Breast epithelium (tissue), 4 donors: Measurements from ENCODE around the gene GNB1L. TPM values are rescaled to one million over a fixed set of nuclear protein-coding genes. Genes with fewer than 3 reads are reported as not detected.

Experiments used
- DNase-seq, 2 donors: peaks; one replicate each; pipeline ENCODE4 v3.0.0-alpha.2; 2019; ENCODE audit warnings: low spot score in 2 of 2
- H3K27ac ChIP-seq, 2 donors: fragments of 200-600 bp; sonication (generic) in 1 of 2; one replicate each; pipeline ENCODE4 v1.5.1; 2016 to 2019; ENCODE audit warnings: mild to moderate bottlenecking in 1 of 2
- H3K27me3 ChIP-seq, 2 donors: fragments of 200-600 bp; sonication (generic) in 1 of 2; one replicate each; pipeline versions ENCODE4 v1.5.1 to v1.6.0; 2017 to 2019; ENCODE audit warnings: control low read depth in 1 of 2, mild to moderate bottlenecking in 1 of 2
- H3K36me3 ChIP-seq: fragments of 200-600 bp; one replicate; pipeline ENCODE4 v1.5.1; 2019
- H3K4me1 ChIP-seq, 2 donors: fragments of 200-600 bp; sonication (generic); one replicate each; pipeline ENCODE4 v1.5.1; 2016 to 2019; ENCODE audit warnings: control low read depth in 1 of 2
- H3K4me3 ChIP-seq, 3 donors: fragments of 200-600 bp; sonication (generic); 1 replicate in 2 of 3; 2 replicates in 1 of 3; pipeline ENCODE4 v1.5.1; 2016 to 2019; ENCODE audit warnings: mild to moderate bottlenecking in 3 of 3, moderate library complexity in 2 of 3
- H3K9me3 ChIP-seq, 2 donors: fragments of 200-600 bp; sonication (generic) in 1 of 2; one replicate each; pipeline ENCODE4 v1.5.1; 2016 to 2019; ENCODE audit warnings: control low read depth in 1 of 2
- CTCF ChIP-seq, 3 donors: fragments of 450-650 bp; IDR thresholded peaks; one replicate each; pipeline ENCODE4 v1.5.1; 2016 to 2017; ENCODE audit warnings: antibody characterized with exemption in 3 of 3, mild to moderate bottlenecking in 3 of 3, moderate library complexity in 3 of 3
- POLR2A ChIP-seq: fragments of 450-650 bp; IDR thresholded peaks from one replicate; pipeline ENCODE4 v1.6.1; 2016; ENCODE audit warnings: antibody characterized with exemption, mild to moderate bottlenecking, moderate library complexity
- POLR2AphosphoS5 ChIP-seq, 3 donors: sonication (generic); formaldehyde crosslinking; IDR thresholded peaks; one replicate each; pipeline ENCODE4 v1.6.1; 2017; ENCODE audit warnings: antibody characterized with exemption in 3 of 3
- intact Hi-C: fragments of 100-400 bp; cut with DNase I; formaldehyde crosslinking; loops from one replicate; pipeline ENCODE4 v1.15.1; 2023; ENCODE audit warnings: low total_unique reads
- total RNA-seq, 3 donors: library from RNA; depleted of rRNA; stranded (reverse); fragments of >200 nt; gene quantifications; one replicate each; pipeline ENCODE4 v1.1.0, GENCODE V29; 2016

Gene GNB1L
- total RNA-seq, 3 donors from 2014 or later, result 5.6 to 8.2 (median 6.3) TPM

- Histone ChIP-seq H3K27me3 (no peaks in the 10 kb centered on the region), H3K9me3 (no peaks in the 10 kb centered on the region), H3K4me3 (no peak overlapping the region), H3K36me3 (no peaks in the 10 kb centered on the region), H3K27ac (no peak overlapping the region), H3K4me1 (no peaks in the 10 kb centered on the region)
- peak in 1 of 2 donors; percentile 36 for DNase-seq
- intact Hi-C loops, result no loop called here
- TF ChIP-seq CTCF (IDR thresholded peaks at IDR 0.05) (no peak), POLR2AphosphoS5 (IDR thresholded peaks at IDR 0.05) (no peak), POLR2A (no peak)
Observed at GRCh38 chr22:19871845-19872778, 17.4 kb upstream of the GNB1L start.

- peak in 1 of 2 donors; percentile 37 for DNase-seq
- Histone ChIP-seq H3K27ac (no peak overlapping the region), H3K27me3 (no peaks in the 10 kb centered on the region), H3K9me3 (no peaks in the 10 kb centered on the region), H3K36me3 (no peaks in the 10 kb centered on the region), H3K4me3 (no peak overlapping the region), H3K4me1 (no peaks in the 10 kb centered on the region)
- intact Hi-C loops, result no loop called here
- TF ChIP-seq POLR2A (no peak), CTCF (IDR thresholded peaks at IDR 0.05) (no peak), POLR2AphosphoS5 (IDR thresholded peaks at IDR 0.05) (no peak)
Observed at GRCh38 chr22:19871023-19871844, 16.6 kb upstream of the GNB1L start.

- intact Hi-C loops, result no loop called here
Observed at GRCh38 chr22:19870153-19871022, 15.7 kb upstream of the GNB1L start.

DNA sequence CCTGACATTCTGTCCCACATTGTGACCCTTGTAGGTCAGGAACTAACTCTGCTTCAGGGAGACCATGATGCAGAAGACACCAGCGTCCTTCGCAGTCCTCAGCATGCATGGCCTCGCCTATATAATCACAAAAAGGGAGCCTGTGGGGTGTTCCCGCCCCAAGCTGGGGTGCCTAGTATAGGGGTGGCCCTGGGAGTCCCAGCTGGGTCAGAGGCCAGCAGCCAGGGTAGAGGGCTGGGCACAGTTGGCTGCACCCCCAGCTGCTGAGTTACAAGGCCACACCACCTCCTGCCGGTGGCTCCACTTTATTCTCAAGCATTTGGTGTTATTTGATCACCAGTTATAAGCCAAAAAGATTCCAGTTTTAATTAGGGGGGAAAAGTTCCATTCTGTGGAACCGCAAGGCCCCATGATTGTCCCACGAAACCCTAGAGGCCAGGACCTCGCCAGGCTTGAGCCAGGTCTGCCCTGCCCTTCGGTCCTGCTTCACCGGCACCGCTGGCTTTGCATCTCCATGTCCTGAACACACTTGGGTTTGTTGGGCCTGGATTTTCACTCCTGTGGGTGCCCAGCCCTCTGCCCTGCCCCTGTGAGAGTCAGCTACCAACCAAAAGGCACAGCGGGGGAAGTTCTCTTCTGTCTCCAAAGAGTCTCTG is 15.0 kb upstream of the GNB1L start:
- intact Hi-C loops, result no loop called here
- peak in 1 of 2 donors; percentile 49 for DNase-seq
- no peak for TF ChIP-seq POLR2AphosphoS5 (IDR thresholded peaks at IDR 0.05)

More at GRCh38 chr22:19870153-19871022, 15.7 kb upstream of the GNB1L start:
- TF ChIP-seq POLR2AphosphoS5 (IDR thresholded peaks at IDR 0.05) (no peak), POLR2A (no peak)
- Histone ChIP-seq H3K36me3 (no peaks in the 10 kb centered on the region), H3K4me1 (no peaks in the 10 kb centered on the region), H3K27me3 (no peaks in the 10 kb centered on the region), H3K9me3 (no peaks in the 10 kb centered on the region), H3K4me3 (no peak overlapping the region), H3K27ac (no peak overlapping the region)
- DNase-seq, result peak in 1 of 2 donors; percentile 50

DNA sequence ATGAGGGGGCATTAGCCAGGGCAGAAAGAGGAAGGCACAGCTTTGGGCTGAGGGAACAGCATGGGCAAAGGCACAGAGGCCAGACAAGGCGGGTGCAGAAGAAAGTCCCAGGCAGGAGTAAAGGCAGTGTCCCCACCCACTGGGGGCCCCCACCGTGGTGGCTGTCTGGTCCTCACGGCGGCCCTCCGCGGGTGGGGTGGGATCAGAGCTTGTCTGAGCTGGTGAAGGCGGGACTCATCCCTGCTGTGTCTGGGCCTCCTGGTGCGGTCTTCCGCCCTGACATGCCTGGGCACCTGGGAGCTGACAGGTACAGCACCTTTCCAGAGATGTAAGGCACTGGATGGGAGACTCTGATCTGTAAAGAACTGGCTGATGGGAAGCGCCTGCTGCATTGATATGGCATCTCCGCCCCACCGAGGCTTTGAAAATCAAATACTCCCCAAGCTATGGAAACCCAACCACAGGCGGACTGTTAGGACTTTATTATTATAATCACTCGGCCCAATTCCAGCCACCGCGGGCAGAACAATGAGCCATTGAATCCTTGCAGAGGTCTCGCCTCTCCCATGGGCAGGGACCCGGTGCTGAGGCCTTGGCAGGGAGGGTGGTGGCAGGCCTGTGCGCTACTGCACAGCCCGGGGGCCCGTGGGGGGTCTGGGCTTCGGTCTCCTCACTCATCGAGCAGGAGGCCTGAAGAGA is 14.2 kb upstream of the GNB1L start:
- TF ChIP-seq POLR2AphosphoS5 (IDR thresholded peaks at IDR 0.05) (no peak), CTCF (IDR thresholded peaks at IDR 0.05) (no peak), POLR2A (no peak)
- H3K27me3 ChIP-seq, result no peaks in the 10 kb centered on the region
- no peaks in the 10 kb centered on the region for H3K36me3 ChIP-seq
- H3K4me1 ChIP-seq, result no peaks in the 10 kb centered on the region
- intact Hi-C loops, result no loop called here
- H3K9me3 ChIP-seq, result no peaks in the 10 kb centered on the region
- no peak overlapping the region for H3K4me3 ChIP-seq
- no peak overlapping the region for H3K27ac ChIP-seq
- DNase-seq, result peak in 1 of 2 donors; percentile 48

More for the DNA sequence above, 15.0 kb upstream of the GNB1L start:
- no peaks in the 10 kb centered on the region for H3K36me3 ChIP-seq
- H3K4me1 ChIP-seq, result no peaks in the 10 kb centered on the region
- no peaks in the 10 kb centered on the region for H3K9me3 ChIP-seq
- no peak overlapping the region for H3K27ac ChIP-seq
- H3K4me3 ChIP-seq, result no peak overlapping the region
- H3K27me3 ChIP-seq, result no peaks in the 10 kb centered on the region
